H1 (cell line): Measurements from ENCODE around the gene IL1A. TPM values are rescaled to one million over a fixed set of nuclear protein-coding genes. Genes with fewer than 3 reads are reported as not detected.

Experiments used
- CTCF ChIA-PET: fragments of 300-600 bp; sonication (Branson Sonifier 250); formaldehyde crosslinking; loops from one replicate; lab custom pipeline; 2021; ENCODE audit not compliant: partially characterized antibody; lab: Charles Lee
- POLR2A ChIA-PET: fragments of 300-600 bp; sonication (Branson Sonifier 250); formaldehyde crosslinking; loops from one replicate; lab custom pipeline; 2021; ENCODE audit warnings: inconsistent platforms; ENCODE audit not compliant: partially characterized antibody; lab: Charles Lee
- DNase-seq, 2 experiments: peaks; one replicate each; pipeline versions ENCODE4 v3.0.0 to v3.0.0-alpha.2; 2010 to 2022; ENCODE audit warnings: low spot score in 2 of 2, low read depth in 1 of 2, mixed read lengths in 1 of 2
- FAIRE-seq: peaks from 2 replicates; lab custom pipeline; 2011; peaks lifted over from hg19 to GRCh38; lab: Jason Lieb, UNC
- H2AFZ ChIP-seq: 2 replicates; pipeline ENCODE4 v1.8.1; 2012; ENCODE audit warnings: low read length, inconsistent platforms
- H2AK5ac ChIP-seq: 2 replicates; pipeline ENCODE4 v1.6.1; 2013; ENCODE audit warnings: low read depth, low read length
- H2BK120ac ChIP-seq: replicated peaks from 2 replicates; pipeline ENCODE3; 2013; ENCODE audit warnings: low read depth, low read length, inconsistent platforms
- H2BK12ac ChIP-seq: 2 replicates; pipeline ENCODE4 v1.6.1; 2013; ENCODE audit warnings: low read depth, low read length
- H2BK15ac ChIP-seq: 2 replicates; pipeline ENCODE4 v1.6.1; 2013; ENCODE audit warnings: low read length
- H2BK20ac ChIP-seq: 2 replicates; pipeline ENCODE4 v1.6.1; 2013; ENCODE audit warnings: low read length
- H2BK5ac ChIP-seq: 2 replicates; pipeline ENCODE4 v1.6.1; 2013; ENCODE audit warnings: low read depth, low read length
- H3K14ac ChIP-seq: 2 replicates; pipeline ENCODE4 v1.6.1; 2013; ENCODE audit warnings: inconsistent platforms; ENCODE audit not compliant: insufficient read length
- H3K18ac ChIP-seq: 2 replicates; pipeline ENCODE4 v1.6.1; 2013; ENCODE audit warnings: low read length; ENCODE audit errors: extremely low read depth
- H3K23ac ChIP-seq: 2 replicates; pipeline ENCODE4 v1.6.1; 2013; ENCODE audit warnings: inconsistent platforms; ENCODE audit not compliant: insufficient read length
- H3K23me2 ChIP-seq: 2 replicates; pipeline ENCODE4 v1.6.1; 2013; ENCODE audit warnings: low read depth, low read length
- H3K27ac ChIP-seq: 2 replicates; pipeline ENCODE4 v1.6.1; 2011; ENCODE audit warnings: low read depth, low read length, inconsistent platforms
- H3K27me3 ChIP-seq, 4 experiments: replicated peaks in 1 of 4; 1 replicate in 1 of 4; 2 replicates in 3 of 4; pipeline versions ENCODE4 v1.6.1 to v1.8.1; 2011 to 2013; ENCODE audit warnings: low read length in 3 of 4, mild to moderate bottlenecking in 3 of 4, inconsistent platforms in 2 of 4, mixed read lengths in 2 of 4, moderate library complexity in 1 of 4; ENCODE audit not compliant: control insufficient read depth in 3 of 4, insufficient read depth in 3 of 4; ENCODE audit errors: extremely low read depth in 1 of 4
- H3K36me3 ChIP-seq, 4 experiments: 2 replicates each; pipeline versions ENCODE4 v1.6.1 to v1.8.1; 2011 to 2013; ENCODE audit warnings: mild to moderate bottlenecking in 4 of 4, low read length in 3 of 4, moderate library complexity in 2 of 4, control low read depth in 1 of 4, inconsistent platforms in 1 of 4; ENCODE audit not compliant: insufficient read depth in 4 of 4, control insufficient read depth in 2 of 4
- H3K4ac ChIP-seq: replicated peaks from 2 replicates; pipeline ENCODE3; 2013; ENCODE audit warnings: low read length, low read depth, mixed read lengths, inconsistent platforms; ENCODE audit not compliant: insufficient read length
- H3K4me1 ChIP-seq, 4 experiments: replicated peaks in 1 of 4; 1 replicate in 1 of 4; 2 replicates in 3 of 4; pipeline versions ENCODE4 v1.6.1 to v1.8.1; 2011 to 2013; ENCODE audit warnings: low read length in 3 of 4, inconsistent platforms in 2 of 4, mixed read lengths in 1 of 4; ENCODE audit not compliant: insufficient read depth in 4 of 4, control insufficient read depth in 3 of 4
- H3K4me2 ChIP-seq, 2 experiments: 2 replicates each; pipeline versions ENCODE4 v1.6.1 to v1.8.1; 2011 to 2013; ENCODE audit warnings: low read depth in 2 of 2, low read length in 2 of 2, control low read depth in 1 of 2, inconsistent platforms in 1 of 2, mild to moderate bottlenecking in 1 of 2; ENCODE audit not compliant: insufficient read depth in 1 of 2
- H3K4me3 ChIP-seq, 4 experiments: fragments of 200-600, 300-600 bp in 1 of 4; sonication (generic), shearing (Covaris generic), sonication (Bioruptor Twin) in 1 of 4; 2 replicates each; pipeline versions ENCODE4 v1.5.1 to v1.8.1; 2011 to 2016; ENCODE audit warnings: low read length in 4 of 4, low read depth in 3 of 4, control low read depth in 2 of 4, inconsistent platforms in 2 of 4, mild to moderate bottlenecking in 2 of 4, mixed read lengths in 1 of 4, moderate library complexity in 1 of 4; ENCODE audit not compliant: insufficient read depth in 2 of 4; ENCODE audit errors: extremely low read depth in 1 of 4
- H3K56ac ChIP-seq: replicated peaks from 2 replicates; pipeline ENCODE3; 2013; ENCODE audit warnings: low read depth, mild to moderate bottlenecking, mixed read lengths, low read length, inconsistent platforms; ENCODE audit not compliant: insufficient read length
- H3K79me1 ChIP-seq: 2 replicates; pipeline ENCODE4 v1.6.1; 2013; ENCODE audit warnings: low read depth, low read length, control low read depth
- H3K79me2 ChIP-seq, 2 experiments: 2 replicates each; pipeline versions ENCODE4 v1.6.1 to v1.8.1; 2012 to 2013; ENCODE audit warnings: low read length in 2 of 2, mild to moderate bottlenecking in 2 of 2, inconsistent platforms in 1 of 2; ENCODE audit not compliant: insufficient read depth in 2 of 2, control insufficient read depth in 1 of 2
- H3K9ac ChIP-seq, 4 experiments: replicated peaks in 1 of 4; 1 replicate in 1 of 4; 2 replicates in 3 of 4; pipeline versions ENCODE4 v1.6.1 to v1.8.1; 2011 to 2013; ENCODE audit warnings: low read depth in 3 of 4, low read length in 3 of 4, control low read depth in 2 of 4, mild to moderate bottlenecking in 2 of 4, moderate library complexity in 2 of 4, inconsistent platforms in 1 of 4; ENCODE audit errors: extremely low read depth in 1 of 4
- H3K9me3 ChIP-seq, 2 experiments: 2 replicates each; pipeline versions ENCODE4 v1.6.1 to v1.8.1; 2012 to 2013; ENCODE audit warnings: mild to moderate bottlenecking in 2 of 2, moderate library complexity in 2 of 2, control low read depth in 1 of 2, inconsistent platforms in 1 of 2, low read depth in 1 of 2, low read length in 1 of 2, mixed read lengths in 1 of 2; ENCODE audit not compliant: insufficient read depth in 2 of 2
- H4K20me1 ChIP-seq, 2 experiments: replicated peaks in 1 of 2; 2 replicates each; pipeline versions ENCODE3 to v1.8.1; 2011 to 2013; ENCODE audit warnings: inconsistent platforms in 2 of 2, low read length in 2 of 2, mild to moderate bottlenecking in 1 of 2; ENCODE audit not compliant: insufficient read depth in 2 of 2, control insufficient read depth in 1 of 2
- H4K5ac ChIP-seq: 2 replicates; pipeline ENCODE4 v1.6.1; 2013; ENCODE audit warnings: low read length, low read depth, mixed read lengths, inconsistent platforms; ENCODE audit not compliant: insufficient read length
- H4K8ac ChIP-seq: 2 replicates; pipeline ENCODE4 v1.8.0; 2013; ENCODE audit warnings: mild to moderate bottlenecking, moderate library complexity, low read length, inconsistent platforms; ENCODE audit not compliant: insufficient read depth; ENCODE audit errors: extremely low read depth
- H4K91ac ChIP-seq: replicated peaks from 2 replicates; pipeline ENCODE3; 2013; ENCODE audit warnings: low read length, mixed read lengths, inconsistent platforms; ENCODE audit not compliant: insufficient read length
- BCL11A ChIP-seq, 2 experiments: IDR thresholded peaks; one replicate each; pipeline ENCODE4 v1.6.1; 2011; ENCODE audit warnings: low read depth in 2 of 2, low read length in 2 of 2, mild to moderate bottlenecking in 2 of 2
- CREB1 ChIP-seq: IDR thresholded peaks from 2 replicates; pipeline ENCODE4 v1.6.1; 2012; ENCODE audit warnings: inconsistent platforms
- CTCF ChIP-seq, 3 experiments: IDR thresholded peaks; 1 replicate in 2 of 3; 2 replicates in 1 of 3; pipeline versions ENCODE4 v1.5.1 to v1.6.1; 2011; ENCODE audit warnings: low read length in 3 of 3, mild to moderate bottlenecking in 3 of 3, inconsistent platforms in 2 of 3, low read depth in 1 of 3, moderate library complexity in 1 of 3; ENCODE audit not compliant: insufficient read depth in 1 of 3; ENCODE audit errors: control extremely low read depth in 1 of 3
- E2F6 ChIP-seq: IDR thresholded peaks from 2 replicates; pipeline ENCODE4 v1.6.1; 2012; ENCODE audit warnings: inconsistent platforms
- NANOG ChIP-seq: IDR thresholded peaks from 2 replicates; pipeline ENCODE4 v1.6.1; 2011; ENCODE audit warnings: low read length, low read depth, mild to moderate bottlenecking, inconsistent platforms; ENCODE audit not compliant: insufficient read depth, poor library complexity, severe bottlenecking
- POLR2AphosphoS5 ChIP-seq: IDR thresholded peaks from 2 replicates; pipeline ENCODE4 v1.6.1; 2011; ENCODE audit warnings: low read depth, low read length
- RFX5 ChIP-seq: IDR thresholded peaks from 2 replicates; pipeline ENCODE4 v1.6.1; 2011; ENCODE audit warnings: low read depth, low read length, improper control_type of control experiment, borderline replicate concordance
- RXRA ChIP-seq: IDR thresholded peaks from 2 replicates; pipeline ENCODE4 v1.6.1; 2011; ENCODE audit warnings: low read depth, mild to moderate bottlenecking, low read length, moderate library complexity; ENCODE audit not compliant: insufficient read depth
- SP2 ChIP-seq: IDR thresholded peaks from 2 replicates; pipeline ENCODE4 v1.6.1; 2012; ENCODE audit warnings: mild to moderate bottlenecking, low read length, inconsistent platforms
- TAF1 ChIP-seq: IDR thresholded peaks from 2 replicates; pipeline ENCODE4 v1.6.1; 2011; ENCODE audit warnings: mild to moderate bottlenecking, low read depth, low read length
- TBP ChIP-seq: IDR thresholded peaks from 2 replicates; pipeline ENCODE4 v1.6.1; 2011; ENCODE audit warnings: low read depth, low read length, improper control_type of control experiment
- WGBS, 2 experiments: shearing (Covaris generic) in 1 of 2; methylation state at CpG; one replicate each; pipeline versions ENCODE4 v1.1.6 to v1.1.7; 2013 to 2015; ENCODE audit warnings: low lambda C conversion rate in 2 of 2, mixed read lengths in 2 of 2, inconsistent platforms in 1 of 2, low coverage in 1 of 2, missing lambda C conversion rate in 1 of 2; ENCODE audit not compliant: insufficient replicate concordance in 2 of 2, insufficient coverage in 1 of 2, insufficient read length in 1 of 2; ENCODE audit errors: extremely low coverage in 1 of 2, missing lambda C conversion rate in 1 of 2; 5-methylcytosine and 5-hydroxymethylcytosine counted together
- polyA plus RNA-seq, 7 experiments: library from polyadenylated mRNA; depleted of rRNA in 3 of 7; stranded (reverse) in 5 of 7; unstranded in 2 of 7; fragments of >200 nt in 5 of 7; fragments of 200-250 nt in 2 of 7; gene quantifications; 1 replicate in 5 of 7; 2 replicates in 1 of 7; 4 replicates in 1 of 7; pipeline versions ENCODE4 v1.2.1 to v1.2.3, GENCODE V29; 2011 to 2013; ENCODE audit warnings: missing spikeins in 2 of 7, mixed read lengths in 2 of 7
- total RNA-seq: library from RNA; stranded (reverse); fragmentation: NEBNext Ultra II Directional; extraction: Animal tissue kit (Norgen Biotek cat#: 25700); gene quantifications from 2 replicates; pipeline ENCODE4 v1.2.1, GENCODE V29; 2021

The IL1A gene
- total and polyA plus RNA-seq, 2 of the 8 experiments (the other 6 are each of a cell fraction or from before 2014, with no cell fraction given): 0.32 to 0.74 TPM

DNA sequence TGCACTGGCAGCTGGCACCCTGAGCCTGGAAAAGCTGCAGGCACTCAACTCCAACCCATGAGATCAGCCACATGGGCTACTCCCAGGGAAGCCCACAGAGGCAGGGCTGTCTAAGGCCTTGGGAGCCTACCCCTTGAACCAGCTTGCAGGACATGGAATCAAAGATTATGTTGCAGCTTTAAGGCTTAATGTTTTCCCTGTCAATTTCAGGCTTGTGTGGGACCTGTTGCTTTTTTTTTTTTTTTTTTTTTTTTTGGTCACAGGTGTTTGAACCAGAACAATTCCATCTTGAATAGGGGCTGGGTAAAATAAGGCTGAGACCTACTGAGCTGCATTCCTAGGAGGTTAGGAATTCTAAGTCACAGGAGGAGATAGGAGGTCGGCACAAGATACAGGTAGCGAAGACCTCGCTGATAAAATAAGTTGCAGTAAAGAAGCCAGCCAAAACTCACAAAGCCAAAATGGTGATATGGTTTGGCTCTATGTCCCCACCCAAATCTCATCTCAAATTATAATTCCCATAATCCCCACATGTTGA, 7.5 kb upstream of the IL1A start:
- no peak overlapping the region for H3K23ac ChIP-seq
- no peaks in the 10 kb centered on the region for H4K20me1 ChIP-seq
- DNase-seq (no peak), FAIRE-seq (no peak)
- H2BK20ac ChIP-seq: no peak overlapping the region
- H2AK5ac ChIP-seq: no peak overlapping the region
- H2AFZ ChIP-seq: no peak overlapping the region
- no peak overlapping the region for H3K4me2 ChIP-seq
- no peak overlapping the region for H4K91ac ChIP-seq
- no peak overlapping the region for H3K14ac ChIP-seq
- no peak overlapping the region for H4K5ac ChIP-seq
- no peak overlapping the region for H3K4me3 ChIP-seq
- H2BK5ac ChIP-seq: no peak overlapping the region
- H3K23me2 ChIP-seq: no peaks in the 10 kb centered on the region
- WGBS, 2 experiments: 84% methylated on average over 3 of the region's 3 CpGs; no CpG with 5 or more reads in 1 of the 2 experiments
- no peaks in the 10 kb centered on the region for H3K79me2 ChIP-seq
- no peak overlapping the region for H3K18ac ChIP-seq
- peak overlapping the region; percentile 47 for H2BK120ac ChIP-seq
- POLR2A ChIA-PET: no interaction called here
- no peak overlapping the region for H3K4ac ChIP-seq
- H2BK12ac ChIP-seq: no peak overlapping the region
- peaks cover 0 to 3% of the 10 kb centered on the region in 2 experiments; a peak in 1 of 4 replicates for H3K9me3 ChIP-seq
- no peaks in the 10 kb centered on the region for H3K36me3 ChIP-seq
- H3K79me1 ChIP-seq: no peaks in the 10 kb centered on the region
- no peak overlapping the region for H3K27ac ChIP-seq
- no peak overlapping the region for H3K56ac ChIP-seq
- no peak overlapping the region for H3K9ac ChIP-seq
- no peak overlapping the region for H4K8ac ChIP-seq
- no peaks in the 10 kb centered on the region for H3K27me3 ChIP-seq
- CTCF ChIA-PET: interaction anchor here (1.5 to 3.2 kb wide), 3 partner anchors 10 to 93 kb away, joined by 4 to 10 read pairs (median 5); no protein-coding TSS in a partner anchor
- H2BK15ac ChIP-seq: no peak overlapping the region
- peaks cover 0 to 6% (median 2%) of the 10 kb centered on the region in 4 experiments; a peak in 5 of 7 replicates for H3K4me1 ChIP-seq
- TF ChIP-seq E2F6: no peak
- no peak for TF ChIP-seq BCL11A (IDR thresholded peaks at IDR 0.05; ENCODE audit: low read depth in 2 of 2, low read length in 2 of 2)
- no peak for TF ChIP-seq CTCF (IDR thresholded peaks at IDR 0.05; ENCODE audit: control extremely low read depth in 1 of 3, insufficient read depth in 1 of 3, low read depth in 1 of 3, low read length in 3 of 3)
- TF ChIP-seq RFX5: no peak
- no peak for TF ChIP-seq TBP
- TF ChIP-seq POLR2AphosphoS5: no peak
- no peak for TF ChIP-seq TAF1
- TF ChIP-seq NANOG: no peak
- no peak for TF ChIP-seq SP2
- no peak for TF ChIP-seq CREB1
- no peak for TF ChIP-seq RXRA
